HG02981 (cell line): Measurements from ENCODE around the gene TAC4.

Experiments
- ATAC-seq: cut with Tn5 transposase; IDR thresholded peaks from one replicate; pipeline ENCODE4 v1.9.1; 2021; ENCODE audit warnings: mild to moderate bottlenecking, moderate library complexity; ENCODE audit not compliant: unreplicated experiment

The TAC4 gene

GRCh38 chr17:49815761-49816281 is 32.0 kb downstream of the TAC4 start:
- no peak for ATAC-seq

DNA sequence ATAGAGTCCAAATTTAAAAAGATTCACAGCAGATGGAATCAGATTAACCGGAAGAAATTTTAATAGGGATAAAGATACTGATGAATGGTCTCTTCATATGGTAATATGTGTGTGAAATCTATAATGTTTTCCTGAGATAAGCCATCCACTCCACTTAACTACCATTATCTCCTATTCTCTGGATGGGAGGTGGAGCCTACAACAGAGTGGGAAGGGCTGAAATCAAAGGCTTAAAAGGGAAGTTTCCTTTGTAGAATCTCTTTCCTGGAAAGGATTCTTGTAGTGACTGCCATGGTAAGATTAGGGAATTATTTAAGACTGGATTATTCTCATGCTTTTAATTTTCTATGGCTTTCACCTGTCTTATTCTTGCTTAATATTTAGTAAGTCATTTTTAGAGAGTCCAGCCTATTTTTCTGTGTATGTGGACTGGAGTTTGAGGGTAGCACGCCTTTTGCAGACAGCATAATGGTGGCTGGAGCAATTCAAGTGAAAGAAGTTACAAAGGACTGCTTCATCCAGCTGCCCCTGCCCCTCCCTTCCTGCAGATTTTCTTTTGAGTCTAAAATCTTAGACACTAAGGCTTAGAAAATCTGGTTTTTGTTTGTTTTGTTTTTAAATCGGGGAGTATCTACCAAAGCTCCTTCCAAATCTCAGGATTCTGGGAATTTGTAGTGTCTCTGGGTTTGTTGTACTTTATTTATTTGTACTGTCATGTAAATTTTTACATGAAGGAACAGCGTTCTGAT is 32.9 kb downstream of the TAC4 start:
- no peak for ATAC-seq

- ATAC-seq: no peak
These were observed 38.8 kb downstream of the TAC4 start for GRCh38 chr17:49809056-49809455.

DNA sequence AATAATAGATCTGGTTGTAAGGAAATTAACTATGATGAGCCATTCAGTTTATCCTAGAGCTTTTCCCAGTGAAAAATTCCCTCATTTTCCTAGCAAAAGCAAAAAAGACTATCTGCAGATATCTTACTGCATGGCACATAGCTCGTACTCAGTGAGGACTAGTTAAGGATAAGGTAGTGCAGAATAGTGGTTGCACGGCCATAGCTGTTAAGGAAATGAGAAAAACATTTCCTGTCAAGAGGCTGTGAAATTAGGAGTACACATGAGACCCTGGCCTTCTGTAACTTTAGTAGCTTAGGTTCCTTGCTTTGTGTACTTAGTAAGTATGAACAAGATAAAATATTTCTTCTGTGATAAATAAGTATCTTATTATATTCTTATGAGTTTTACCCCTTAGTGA is 49.1 kb downstream of the TAC4 start:
- no peak for ATAC-seq

DNA sequence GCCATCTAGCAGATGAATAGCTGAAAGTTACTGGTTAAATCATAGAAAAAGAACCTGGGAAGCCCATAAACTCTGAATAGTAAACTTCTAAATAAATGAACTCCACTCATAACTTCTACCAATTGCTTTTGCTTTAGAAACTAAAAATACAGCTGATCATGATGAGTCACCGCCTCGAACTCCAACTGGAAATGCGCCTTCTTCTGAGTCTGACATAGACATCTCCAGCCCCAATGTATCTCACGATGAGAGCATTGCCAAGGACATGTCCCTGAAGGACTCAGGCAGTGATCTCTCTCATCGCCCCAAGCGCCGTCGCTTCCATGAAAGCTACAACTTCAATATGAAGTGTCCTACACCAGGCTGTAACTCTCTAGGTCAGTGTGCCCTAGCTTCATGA is 49.7 kb downstream of the TAC4 start:
- no peak for ATAC-seq

- ATAC-seq: no peak
These were observed 52.5 kb downstream of the TAC4 start for GRCh38 chr17:49795372-49795771.

DNA sequence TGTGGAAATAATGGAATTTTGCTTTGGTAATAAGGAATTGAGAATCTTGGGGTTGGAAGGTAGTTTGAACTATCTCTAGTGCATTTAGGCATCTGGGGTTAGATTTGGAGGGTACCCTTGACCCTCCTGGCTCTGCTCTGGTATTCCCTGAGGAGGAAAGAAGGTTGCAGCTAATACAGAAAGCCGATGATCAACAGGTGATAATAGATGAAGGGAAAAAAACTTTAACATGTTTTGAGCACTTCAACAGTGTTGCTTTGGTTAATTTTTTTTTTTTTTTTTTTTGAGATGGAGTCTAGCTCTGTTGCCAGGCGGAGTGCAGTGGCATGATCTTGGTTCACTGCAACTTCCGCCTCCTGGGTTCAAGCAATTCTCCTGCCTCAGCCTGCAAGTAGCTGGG is 54.6 kb downstream of the TAC4 start:
- ATAC-seq: no peak

DNA sequence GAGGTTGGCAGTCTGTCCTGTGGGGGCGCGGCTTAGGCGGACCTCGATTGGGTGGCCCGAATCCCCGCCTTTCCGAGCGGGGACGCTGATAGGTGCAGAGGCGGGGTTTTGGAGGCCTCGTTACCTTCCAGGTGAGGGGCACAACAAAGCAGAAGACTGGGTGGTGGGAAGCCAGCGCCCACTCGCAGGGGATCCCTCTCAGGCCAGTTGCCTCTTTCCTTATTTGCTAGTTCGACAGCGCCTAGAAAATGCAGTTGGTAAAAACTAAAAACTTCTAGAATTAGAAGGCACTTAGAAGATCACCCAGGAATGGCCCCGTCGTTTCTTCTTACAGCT is 58.7 kb downstream of the TAC4 start:
- no peak for ATAC-seq

DNA sequence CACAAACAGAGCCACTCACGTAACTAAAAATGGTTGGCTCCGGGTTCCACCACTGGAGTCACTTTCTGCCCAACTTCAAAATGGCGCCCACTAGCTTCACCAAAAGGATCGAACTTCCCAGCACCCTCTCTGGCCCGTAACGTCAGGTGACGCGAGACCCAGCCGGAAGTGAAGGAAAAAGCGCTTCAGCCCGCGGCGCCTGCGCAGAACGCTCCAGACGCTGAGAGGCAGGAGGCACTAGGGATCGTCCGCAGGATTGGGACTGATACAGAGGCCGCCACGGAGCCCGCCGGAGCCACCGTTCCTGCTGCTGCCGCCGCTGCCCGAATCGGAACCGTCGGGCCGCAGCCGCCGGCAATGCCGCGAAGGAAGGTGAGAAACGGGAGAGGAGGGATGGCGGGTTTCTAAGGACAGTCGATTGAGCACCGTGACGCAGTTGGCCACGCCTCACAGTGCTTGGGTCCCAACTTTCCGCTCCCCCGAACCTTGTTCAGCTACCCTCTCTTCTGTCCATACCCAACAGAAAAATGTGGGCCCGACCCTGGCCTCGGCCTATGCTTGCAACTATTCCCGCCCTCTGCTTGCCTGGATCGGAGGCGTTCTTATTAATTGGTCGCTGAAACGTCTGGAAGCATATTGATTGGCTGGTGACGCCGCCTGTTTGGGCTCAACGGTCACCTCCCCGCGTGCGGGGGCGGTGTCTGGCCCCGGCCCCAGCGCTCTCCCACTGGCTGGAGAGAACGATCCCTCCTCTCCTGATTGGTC is 59.2 kb downstream of the TAC4 start, which contains the start of gene KAT7:
KAT7 (plus strand) TSS at position 204 of the 765 bp plus-strand sequence; CDS start at position 358, 154 bp downstream.
- ATAC-seq: peak; percentile 90
